NB4 (cell line): Measurements from ENCODE around the gene CELSR1.

Experiments
- DNase-seq: peaks from one replicate; pipeline ENCODE4 v3.0.0; 2010; ENCODE audit warnings: low read depth
- H3K4me3 ChIP-seq: one replicate; pipeline ENCODE4 v1.5.1; 2011; ENCODE audit warnings: mild to moderate bottlenecking, low read depth, low read length, moderate library complexity
- MYC ChIP-seq: IDR thresholded peaks from 2 replicates; pipeline ENCODE4 v1.6.1; 2011; ENCODE audit warnings: low read depth, low read length
- POLR2A ChIP-seq: IDR thresholded peaks from 2 replicates; pipeline ENCODE4 v1.6.1; 2011; ENCODE audit warnings: mild to moderate bottlenecking; ENCODE audit not compliant: insufficient read length; ENCODE audit errors: extremely low read depth
- TF ChIP-seq, protein P1 (sequence below): IDR thresholded peaks from 2 replicates; pipeline ENCODE4 v1.6.1; 2011; ENCODE audit warnings: low read depth, low read length
- TF ChIP-seq, protein P2 (sequence below): IDR thresholded peaks from one replicate; pipeline ENCODE4 v1.5.1; 2012; ENCODE audit warnings: low read depth, low read length

The CELSR1 gene

DNA sequence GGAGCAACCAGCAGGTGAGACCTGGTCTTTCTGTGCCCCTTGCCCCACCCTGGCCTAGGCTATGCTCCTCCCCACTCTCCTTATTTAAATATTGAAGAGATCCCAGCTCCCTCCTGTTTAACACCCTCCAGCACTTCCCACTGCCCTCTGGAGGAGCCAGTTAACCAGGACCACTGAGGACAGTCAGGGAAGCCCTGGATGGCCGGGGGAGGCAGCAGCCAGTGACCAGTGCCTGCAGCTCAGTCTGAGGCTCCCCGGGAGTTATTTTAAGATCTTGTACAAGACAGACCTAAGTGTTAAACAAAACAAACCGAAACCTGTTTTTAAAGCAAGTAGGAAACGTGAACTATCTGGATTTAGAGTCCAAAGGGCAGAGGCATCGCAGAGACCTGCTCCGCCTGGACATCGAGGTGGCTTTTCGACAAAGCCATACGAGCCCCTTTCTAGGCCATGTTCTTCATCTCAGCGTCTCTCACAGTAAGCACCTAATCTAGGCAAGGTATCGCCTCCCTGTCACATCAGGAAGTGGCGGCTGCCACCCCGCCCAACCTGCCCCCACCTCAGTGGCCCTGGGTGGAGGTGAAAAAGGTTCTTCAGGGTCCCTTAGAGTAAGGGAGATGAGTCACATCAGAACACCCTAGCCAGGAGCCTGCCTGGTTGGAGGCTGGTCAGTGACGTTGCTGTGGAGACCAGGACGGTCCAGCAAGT is 166.7 kb downstream of the CELSR1 start:
- TF ChIP-seq, protein P1, sequence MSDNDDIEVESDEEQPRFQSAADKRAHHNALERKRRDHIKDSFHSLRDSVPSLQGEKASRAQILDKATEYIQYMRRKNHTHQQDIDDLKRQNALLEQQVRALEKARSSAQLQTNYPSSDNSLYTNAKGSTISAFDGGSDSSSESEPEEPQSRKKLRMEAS, result no peak
- TF ChIP-seq MYC (no peak), POLR2A (no peak)
- TF ChIP-seq, protein P2, sequence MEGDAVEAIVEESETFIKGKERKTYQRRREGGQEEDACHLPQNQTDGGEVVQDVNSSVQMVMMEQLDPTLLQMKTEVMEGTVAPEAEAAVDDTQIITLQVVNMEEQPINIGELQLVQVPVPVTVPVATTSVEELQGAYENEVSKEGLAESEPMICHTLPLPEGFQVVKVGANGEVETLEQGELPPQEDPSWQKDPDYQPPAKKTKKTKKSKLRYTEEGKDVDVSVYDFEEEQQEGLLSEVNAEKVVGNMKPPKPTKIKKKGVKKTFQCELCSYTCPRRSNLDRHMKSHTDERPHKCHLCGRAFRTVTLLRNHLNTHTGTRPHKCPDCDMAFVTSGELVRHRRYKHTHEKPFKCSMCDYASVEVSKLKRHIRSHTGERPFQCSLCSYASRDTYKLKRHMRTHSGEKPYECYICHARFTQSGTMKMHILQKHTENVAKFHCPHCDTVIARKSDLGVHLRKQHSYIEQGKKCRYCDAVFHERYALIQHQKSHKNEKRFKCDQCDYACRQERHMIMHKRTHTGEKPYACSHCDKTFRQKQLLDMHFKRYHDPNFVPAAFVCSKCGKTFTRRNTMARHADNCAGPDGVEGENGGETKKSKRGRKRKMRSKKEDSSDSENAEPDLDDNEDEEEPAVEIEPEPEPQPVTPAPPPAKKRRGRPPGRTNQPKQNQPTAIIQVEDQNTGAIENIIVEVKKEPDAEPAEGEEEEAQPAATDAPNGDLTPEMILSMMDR, result no peak
- H3K4me3 ChIP-seq, result no peak overlapping the region
- DNase-seq, result no peak

DNA sequence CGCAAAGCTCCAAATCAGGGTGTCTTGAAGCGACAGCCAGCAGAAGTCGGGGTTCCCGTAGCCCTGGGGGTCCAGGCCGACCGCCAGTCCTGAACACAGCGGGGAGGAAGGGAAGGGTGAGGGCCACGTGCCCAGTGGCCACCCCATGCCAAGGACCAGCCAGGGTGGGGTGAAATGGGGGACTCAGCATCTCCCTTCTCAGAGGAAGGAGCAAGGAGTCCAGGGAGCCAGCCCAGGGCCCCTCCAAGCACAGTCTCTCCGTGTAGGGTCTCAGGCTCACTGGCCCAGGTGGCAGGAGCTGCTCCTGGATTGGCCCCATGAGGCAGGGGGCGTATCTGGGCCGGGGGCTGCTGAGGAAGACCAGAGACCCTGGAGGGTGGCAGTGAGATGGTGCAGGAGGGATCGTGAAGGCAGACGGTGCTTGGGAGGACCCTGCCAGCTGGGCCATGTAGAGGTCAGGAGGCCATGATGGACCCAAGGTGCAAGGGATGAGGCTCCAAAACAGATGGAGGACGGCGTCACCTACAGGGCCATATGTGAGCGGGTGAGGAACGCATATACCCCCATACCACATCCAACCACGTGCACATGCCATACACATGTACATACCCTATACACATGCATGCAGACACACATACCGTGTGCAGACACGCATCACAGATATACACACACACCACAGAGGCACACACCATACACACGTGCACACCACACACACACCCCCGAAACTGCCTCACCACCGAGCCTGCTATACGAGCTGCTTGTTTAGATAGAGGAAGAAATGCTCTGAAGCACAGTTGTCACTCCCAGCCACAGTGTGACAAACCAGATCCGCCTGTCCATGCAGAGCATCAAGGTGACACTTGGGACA is 167.5 kb downstream of the CELSR1 start:
- no peak for TF ChIP-seq POLR2A
- TF ChIP-seq MYC, result no peak
- TF ChIP-seq, protein P2, result no peak
- TF ChIP-seq, protein P1, result no peak
- no peak overlapping the region for H3K4me3 ChIP-seq
- DNase-seq, result no peak

DNA sequence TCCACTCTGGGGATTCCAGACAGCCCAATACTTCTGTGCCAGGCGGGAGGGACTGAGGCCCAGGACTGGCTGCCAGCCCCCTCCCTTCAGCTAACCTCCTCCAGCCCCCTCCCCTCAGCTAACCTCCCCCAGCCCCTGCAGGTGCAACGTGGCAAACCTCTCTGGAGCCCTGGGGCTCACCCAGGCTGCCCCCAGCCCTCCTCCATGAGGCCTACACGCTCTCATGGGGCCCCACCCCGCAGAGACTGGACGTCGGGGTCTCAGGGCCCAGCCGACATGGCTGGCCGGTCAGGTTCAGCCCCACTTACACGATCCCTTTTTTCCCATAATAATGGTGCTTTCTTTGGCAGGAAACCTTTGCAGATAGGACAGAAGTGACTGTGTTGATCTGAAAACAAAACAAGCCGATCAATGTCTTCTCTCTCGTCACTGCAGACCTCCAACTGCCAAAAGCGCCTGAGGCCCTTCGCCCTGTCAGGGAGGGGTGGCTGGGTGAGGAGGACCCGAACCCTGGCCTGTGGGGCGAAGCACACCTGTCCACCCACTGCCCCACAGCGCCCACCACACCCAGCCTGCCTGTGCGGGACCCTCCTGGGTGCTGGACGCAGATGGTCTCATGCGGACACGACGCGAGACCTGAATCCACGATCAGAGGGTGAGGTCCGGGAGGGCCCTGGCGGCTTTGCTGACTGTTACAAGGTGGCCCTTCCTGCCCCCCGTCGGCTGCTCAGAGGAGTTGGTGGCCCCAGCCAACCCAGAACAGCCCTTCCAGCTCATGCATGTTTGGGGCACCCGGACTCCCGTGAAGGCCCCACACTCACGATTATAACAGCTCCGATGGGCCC is 168.3 kb downstream of the CELSR1 start:
- TF ChIP-seq, protein P1, result no peak
- TF ChIP-seq MYC (no peak), POLR2A (no peak)
- TF ChIP-seq, protein P2, result no peak
- no peak overlapping the region for H3K4me3 ChIP-seq
- DNase-seq, result no peak

DNA sequence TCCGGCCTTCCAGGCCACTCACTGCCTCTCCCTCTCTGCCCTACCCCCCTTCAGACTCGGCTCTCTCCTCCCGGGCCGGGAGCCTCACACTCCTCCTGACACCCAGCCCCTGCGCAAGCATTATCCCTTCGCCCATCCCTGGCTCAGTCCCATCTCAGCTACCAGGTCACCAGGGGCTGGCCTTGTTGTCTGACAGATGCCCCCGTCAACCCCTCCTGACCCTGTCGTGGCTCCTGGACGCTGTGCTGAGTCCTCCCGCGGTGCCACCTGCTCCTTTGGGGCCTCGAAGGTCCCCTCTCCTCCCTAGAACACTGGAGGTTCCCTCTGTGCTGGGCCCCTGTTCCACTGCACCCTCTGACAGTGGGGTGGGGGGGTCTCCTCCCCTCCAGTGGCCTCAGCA is 169.0 kb downstream of the CELSR1 start:
- no peak for TF ChIP-seq MYC
- TF ChIP-seq, protein P1, result no peak
- TF ChIP-seq POLR2A, result no peak
- TF ChIP-seq, protein P2, result no peak
- no peak overlapping the region for H3K4me3 ChIP-seq
- no peak for DNase-seq

DNA sequence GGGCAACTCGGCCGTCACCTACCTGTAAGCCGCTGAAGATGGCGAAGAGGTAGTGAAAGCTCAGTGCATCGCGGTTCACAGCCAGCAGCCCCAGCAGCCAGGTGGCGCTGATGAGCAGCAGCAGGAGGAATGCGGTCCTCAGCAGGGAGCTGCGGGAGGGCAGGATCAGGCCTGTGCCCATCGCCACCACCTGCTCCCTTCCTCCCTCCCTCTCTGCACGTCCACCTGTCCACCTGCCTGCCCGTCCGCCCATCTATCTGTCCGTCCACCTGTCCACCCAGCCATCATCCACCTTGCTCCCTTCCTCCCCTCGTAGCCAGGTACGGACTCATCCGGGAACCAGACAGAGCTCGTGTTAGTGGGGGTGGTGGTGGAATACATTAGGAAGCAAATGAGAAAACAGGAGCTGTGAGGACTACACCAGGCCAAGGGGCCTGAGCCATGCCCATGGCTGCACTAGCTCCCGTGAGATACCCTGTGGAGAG is 169.7 kb downstream of the CELSR1 start:
- TF ChIP-seq, protein P2, result peak; percentile 71
- TF ChIP-seq, protein P1, result no peak
- peak; percentile 61 for DNase-seq
- no peak overlapping the region for H3K4me3 ChIP-seq
